ENCODE measurements around the gene CCR6.

CCR6 gene

DNA sequence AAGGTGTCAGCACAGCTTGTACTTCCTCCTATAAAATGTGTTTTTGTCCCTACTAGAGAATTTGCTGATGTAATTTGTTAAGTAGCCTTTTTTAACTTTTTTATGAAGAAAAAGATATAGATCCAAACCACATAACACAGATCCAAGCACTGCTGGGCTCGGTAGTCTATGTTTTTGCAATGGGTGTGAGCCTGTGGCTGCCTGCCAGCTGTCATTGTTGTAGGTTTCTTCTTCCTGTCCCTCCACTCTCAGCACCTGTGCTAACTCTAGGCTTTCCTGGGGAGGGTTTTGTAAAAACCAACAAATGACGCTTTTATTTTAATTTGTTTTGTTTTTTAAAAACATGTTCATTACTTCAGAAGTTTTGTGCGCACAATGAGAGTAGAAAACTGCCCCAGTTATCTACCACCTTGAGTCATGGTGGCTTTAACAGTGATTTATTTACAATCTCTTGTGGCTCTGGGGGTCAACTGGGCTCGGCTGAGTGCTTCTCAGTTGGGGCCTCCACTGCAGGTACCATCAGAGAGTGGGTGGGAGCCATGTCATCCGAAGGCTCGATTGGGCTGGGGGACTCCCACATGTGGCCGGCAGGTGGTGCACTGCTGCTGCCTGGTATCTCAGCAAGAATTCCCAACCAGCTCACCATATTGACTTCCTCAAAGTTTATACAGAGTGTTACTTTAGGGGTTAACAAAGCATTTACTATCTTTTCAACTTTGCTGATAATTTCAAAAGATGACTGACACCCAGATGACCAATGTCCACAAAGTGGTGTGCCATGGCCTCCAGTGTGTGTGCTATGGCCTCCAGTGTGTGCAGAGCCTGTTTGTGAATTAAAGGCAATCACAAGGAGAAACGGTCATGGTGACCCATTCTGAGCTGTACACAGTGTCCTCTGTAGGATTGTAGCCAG, 3.0 kb upstream of the CCR6 start:
- no peak for DNase-seq (ENCODE audit: low spot score)

DNA sequence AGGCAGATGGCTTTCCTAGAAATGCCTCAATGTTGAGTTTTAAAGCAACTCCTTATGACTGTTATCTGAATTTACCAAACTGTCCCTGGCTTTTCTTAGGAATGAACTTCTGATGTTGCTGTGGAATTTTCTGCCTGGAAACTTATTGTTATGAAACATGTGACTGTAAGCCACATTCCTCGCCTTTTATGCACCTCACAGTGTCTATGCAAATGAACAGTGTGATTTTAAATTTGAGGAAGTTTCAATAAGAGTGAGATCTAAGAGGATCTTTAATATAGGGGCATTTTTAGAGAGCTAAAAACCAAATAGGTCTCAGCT, 2.4 kb upstream of the CCR6 start:
- DNase-seq (ENCODE audit: low spot score): no peak

DNA sequence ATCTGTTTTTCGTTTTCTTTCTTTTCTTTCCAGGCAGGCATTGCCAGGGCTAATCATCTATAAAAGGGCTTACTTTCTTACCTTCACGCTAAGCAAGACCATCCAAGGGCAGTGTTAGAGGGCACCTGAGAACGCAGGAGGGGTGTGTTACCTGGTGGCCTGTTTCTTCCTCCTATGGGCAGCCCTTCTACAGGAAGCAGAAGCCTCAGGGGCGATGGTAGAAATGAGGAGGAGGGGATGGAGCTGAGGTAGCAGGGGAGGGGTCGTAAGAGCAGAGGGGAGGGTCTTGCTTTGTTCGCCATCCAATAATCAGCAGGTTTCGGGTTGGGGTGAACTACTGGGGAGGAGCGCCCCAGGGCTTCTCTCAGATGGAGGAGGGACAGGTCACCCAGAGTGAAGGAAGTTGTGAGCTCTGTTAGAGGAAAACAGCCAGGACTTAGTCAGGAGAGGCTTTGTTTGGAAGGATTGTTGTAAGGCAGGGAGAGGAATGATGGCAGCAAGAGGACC, 1.5 kb upstream of the CCR6 start:
- no peak for DNase-seq (ENCODE audit: low spot score)

DNA sequence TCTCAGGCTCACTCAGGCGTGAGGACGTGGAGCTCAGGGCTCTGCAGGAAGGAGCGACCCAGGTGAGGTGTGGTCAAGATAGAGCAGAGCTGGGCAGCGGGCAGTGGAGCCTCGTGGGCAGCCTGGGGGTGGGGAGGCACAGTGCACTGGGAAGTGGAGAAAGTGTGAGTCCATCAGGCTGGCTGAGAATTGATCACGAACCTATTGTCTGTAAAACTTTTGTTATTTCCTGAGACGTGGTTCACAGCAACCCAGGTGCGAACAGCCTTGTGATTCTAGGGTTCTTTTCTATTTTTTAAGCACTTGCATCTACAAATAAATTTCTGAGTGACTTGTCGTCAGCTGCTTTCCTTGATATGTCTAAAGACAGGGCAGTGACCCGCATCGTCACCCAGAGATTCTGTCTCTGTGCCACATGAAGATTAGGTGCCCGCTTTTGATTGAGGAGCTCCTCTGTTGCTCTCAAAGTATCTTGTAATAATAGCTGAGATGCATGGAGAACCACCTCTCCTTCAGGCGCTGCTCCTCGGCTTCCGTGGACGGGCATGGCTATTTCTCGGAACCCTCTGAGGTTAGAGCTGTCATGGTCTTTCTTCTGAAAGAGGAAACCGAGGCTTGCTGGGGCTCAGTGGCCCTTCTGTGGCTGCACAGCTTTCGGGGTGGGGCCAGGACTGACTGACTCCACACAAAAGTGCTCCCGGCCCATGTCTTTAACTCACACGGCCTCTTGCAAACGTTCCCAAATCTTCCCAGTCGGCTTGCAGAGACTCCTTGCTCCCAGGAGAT, 662 bp upstream of the CCR6 start:
- no peak for DNase-seq (ENCODE audit: low spot score)

DNA sequence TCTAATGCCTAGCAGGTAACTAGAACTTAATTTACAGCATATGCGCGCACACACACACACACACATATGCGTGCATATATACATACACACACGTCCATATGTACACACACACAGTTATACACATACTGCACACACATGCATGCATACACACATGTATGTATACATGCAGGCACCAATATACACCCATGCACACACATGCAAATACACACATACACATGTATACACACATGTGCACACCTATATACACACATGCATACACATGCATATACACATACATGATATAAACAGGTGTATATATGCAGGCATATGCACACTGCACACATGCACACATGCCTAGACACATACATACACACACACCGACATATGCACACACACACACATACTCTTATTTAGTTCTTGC, 1.9 kb downstream of the CCR6 start:
- DNase-seq (ENCODE audit: low spot score): no peak

DNA sequence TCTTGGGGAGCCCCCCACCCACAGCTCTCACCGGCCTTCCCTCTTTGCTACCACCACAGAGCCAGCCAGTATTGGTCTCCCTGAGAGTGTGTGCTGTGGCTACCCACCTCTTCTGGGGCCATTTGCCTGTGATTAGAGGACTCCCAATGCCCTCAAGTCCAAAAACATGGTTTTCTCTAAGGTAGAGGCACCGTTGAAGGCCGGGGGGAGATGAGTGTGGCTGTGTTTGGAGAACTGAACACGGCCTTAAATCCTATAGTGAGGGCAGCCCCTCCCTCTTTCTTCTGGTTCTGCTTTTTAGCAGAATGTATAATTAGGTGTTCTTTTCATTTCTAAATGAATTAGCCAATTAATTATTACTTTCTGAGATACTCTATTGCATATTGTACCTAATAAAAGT, 2.5 kb downstream of the CCR6 start:
- no peak for DNase-seq (ENCODE audit: low spot score)

DNA sequence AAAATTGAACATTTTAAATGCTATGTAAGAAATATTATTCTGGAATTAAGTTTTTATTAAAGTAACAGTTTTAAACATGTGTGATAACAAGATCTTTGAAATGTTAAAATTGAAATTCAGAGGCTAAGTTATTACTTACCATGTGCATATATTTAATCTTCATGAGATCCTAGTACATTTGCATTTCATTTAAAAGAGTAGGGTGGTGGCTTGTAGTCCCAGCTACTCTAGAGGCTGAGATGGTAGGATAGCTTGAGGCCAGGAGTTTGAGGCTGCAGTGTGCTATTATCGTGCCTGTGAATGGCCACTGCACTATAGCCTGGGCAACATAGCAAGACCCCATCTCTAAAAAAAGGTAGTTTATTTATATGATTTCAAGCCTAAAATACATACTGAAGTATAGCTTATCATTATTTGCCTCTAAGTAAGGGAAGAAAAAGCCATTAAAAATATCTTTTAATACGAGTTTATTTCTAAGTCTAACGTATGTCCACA, 3.0 kb downstream of the CCR6 start:
- no peak for DNase-seq (ENCODE audit: low spot score)

DNA sequence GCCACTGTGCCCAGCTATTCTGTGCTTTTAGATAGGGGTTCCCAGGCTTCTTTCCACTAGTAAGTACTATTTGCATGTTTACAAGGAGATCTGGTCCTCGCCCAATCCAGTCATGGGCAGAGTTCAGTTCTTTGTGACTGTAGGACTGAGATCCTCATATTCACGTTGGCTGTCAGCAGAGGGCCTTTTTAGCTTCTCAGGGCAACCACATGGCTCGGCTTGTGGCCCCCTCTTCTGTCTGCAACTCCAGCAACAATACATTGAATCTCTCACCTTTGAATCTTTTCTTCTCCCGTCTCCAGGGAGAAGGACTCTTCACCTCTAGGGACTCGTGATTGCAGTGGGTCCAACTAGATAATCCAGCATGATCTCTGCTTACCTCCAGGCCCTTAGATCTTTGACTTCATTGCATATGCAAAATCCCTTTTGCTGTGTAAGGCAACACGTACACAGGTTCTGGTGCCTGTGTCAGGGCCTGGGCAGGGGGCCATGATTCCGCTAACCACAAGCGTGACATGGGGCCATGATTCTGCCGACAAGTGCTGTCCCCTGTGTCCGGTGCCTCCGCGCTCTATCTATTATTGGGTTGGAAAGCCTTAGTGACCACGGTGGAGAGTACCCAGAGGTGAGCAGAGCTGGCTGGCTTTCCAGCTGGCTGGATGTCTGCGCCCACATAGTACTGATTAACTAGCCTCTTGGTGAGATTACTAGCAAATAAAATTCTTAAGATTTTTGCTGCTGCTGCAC, 5.1 kb downstream of the CCR6 start:
- no peak for DNase-seq (ENCODE audit: low spot score)

DNA sequence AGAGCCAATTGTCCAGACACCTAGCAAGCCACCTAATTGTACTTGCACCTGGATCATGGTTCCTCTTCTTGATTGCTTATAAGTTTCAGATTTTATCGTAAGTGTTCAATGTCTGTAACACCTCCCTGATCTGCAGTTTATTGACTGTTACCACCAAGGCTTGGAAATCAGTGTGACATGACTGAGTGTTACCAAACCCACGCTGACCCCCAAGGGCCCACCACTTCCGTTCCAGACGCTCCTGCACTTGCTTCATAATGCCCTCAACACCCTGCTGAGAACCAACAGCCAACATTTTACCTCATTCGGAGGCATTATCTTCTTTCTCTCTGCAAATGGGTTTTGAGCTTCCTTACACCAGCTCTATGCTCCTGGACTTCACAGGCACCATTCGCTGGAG, 6.3 kb downstream of the CCR6 start:
- DNase-seq (ENCODE audit: low spot score): no peak

DNA sequence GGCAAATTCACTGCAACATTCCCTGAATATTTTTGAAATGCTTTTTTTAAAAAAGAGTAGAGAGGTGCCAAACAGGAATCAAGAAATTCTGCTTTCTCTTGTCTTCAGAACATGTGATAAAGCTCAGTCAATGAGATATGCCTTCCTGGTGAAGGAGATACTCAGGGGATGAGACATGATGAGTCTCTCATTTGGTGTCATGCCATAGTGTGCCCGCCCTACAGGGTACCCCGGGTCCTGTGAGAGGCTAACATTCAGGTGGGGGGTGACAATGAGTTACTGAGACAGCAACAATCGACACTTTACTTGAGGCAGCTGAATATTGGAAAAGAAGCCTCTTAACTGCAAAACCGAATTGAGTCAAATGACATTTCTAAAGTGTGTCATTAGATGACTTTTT, 6.7 kb downstream of the CCR6 start:
- DNase-seq (ENCODE audit: low spot score): no peak

DNA sequence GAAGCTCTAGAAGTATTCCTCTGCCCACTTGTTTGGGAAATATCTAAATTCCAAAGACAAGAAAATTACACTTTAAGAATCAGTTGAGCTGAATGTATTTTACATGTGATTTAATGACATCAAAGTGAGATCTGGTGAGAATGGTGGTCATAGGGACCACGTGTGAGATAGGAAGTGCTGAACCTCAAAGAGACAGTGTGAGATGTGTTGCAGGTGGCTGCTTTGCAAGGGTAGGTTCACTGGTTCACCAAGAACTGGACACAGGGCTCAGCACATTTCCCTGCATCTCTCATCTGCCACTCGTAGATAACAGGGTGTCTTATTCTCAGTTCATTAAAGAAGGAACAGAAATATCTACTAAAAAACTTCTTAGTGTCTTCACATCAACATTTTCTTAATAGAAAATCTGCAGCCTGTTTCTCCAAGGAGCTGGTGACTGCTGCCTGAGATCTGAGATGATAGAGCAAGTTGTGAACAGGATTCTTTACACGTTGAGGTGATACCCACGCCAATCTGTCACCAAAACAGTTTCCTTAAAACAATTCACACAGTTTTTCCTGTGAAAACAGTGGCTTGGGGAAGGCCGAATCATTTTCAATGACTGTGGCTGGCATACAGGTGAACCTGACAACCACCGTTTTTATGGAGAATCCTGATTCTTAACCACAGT, 7.2 kb downstream of the CCR6 start:
- no peak for DNase-seq (ENCODE audit: low spot score)

DNA sequence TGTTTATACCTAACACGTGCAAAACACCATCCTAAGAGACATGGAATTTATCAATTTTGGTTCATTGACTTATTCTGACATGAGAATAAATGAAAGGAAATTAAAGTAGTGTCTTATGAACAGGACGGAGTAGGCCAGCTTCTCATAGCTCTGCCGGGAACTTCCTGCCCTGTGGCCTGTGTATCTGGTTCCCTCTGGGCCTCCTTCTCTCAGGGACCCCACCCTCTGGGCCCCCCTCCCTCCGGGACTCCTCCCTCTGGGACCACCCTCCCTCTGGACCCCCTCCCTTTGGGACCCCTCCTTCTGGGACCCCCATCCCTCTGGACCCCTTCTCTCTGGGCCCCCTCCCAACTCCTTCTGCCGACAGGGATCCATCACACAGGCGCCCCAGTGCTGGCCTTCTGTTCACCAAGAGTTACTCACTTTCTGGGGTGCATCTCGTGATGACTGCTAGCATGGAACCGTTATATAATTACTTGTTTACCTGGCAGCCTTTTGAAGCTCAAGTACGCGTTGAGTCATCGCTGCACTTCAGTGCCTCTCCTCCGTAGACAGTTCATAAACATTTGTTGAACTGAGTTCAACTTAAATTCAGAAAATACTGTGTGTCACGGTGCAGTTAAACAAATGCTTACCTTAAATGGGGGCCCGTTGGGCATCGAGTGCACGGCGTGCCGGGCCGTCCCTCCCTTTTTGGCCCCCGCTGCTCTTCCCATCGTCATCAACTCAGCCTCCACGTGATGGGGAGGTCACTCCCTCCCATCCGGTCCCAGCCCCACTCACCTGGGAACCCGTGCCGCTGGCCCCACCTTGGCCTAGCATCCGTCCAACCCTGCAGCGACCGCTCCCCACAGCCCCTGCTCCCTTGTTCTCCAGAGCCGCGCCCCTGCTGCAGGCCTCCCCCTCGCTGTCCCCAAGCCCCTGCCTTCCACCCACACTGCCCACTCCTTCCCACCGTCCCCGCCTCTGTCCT, 8.1 kb downstream of the CCR6 start:
- DNase-seq (ENCODE audit: low spot score): no peak

DNA sequence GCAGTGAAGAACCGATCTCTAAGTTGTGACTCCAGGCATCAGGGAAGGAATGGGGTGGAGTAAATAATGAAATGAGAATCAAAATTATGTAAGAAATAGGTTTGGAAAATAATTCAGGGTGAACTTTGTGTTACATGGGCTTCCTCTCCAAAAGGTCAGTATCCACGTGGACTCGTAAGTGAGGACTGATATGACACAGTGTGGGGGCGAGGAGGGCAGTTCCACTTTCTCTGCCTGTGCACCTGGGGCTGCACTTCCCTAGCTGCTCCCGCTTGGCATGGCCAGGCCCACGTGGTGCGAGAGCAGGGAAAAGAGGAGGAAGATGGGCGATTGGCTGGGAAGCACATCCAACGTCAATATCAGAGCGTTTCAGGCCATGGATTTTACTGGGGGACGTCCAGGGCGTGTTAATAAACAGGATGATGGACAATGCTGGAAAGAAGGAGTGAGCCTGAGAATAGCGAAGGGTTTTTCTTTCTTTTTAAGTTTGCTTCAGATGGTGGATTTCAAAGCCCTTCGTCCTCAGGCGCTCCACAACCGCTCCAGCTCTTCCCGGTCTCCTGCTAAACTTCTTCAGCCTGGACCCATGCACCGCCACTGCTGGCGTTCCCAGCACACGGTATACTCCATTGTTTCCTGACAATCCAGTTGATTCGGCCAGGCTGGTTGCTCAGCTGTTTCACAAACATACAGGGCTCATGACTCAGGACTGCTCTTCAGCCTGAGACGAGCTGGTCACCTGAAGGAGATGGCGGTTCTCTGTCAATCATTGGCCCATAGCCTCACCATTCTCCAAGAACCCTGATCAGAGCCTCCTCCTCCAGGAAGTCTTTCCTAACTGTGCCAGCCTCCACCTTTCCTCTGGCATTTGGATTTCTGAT, 11.8 kb downstream of the CCR6 start:
- no peak for DNase-seq (ENCODE audit: low spot score)

DNA sequence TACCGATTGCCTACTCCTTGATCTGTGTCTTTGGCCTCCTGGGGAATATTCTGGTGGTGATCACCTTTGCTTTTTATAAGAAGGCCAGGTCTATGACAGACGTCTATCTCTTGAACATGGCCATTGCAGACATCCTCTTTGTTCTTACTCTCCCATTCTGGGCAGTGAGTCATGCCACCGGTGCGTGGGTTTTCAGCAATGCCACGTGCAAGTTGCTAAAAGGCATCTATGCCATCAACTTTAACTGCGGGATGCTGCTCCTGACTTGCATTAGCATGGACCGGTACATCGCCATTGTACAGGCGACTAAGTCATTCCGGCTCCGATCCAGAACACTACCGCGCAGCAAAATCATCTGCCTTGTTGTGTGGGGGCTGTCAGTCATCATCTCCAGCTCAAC, 13.5 kb downstream of the CCR6 start:
- DNase-seq (ENCODE audit: low spot score): no peak

DNA sequence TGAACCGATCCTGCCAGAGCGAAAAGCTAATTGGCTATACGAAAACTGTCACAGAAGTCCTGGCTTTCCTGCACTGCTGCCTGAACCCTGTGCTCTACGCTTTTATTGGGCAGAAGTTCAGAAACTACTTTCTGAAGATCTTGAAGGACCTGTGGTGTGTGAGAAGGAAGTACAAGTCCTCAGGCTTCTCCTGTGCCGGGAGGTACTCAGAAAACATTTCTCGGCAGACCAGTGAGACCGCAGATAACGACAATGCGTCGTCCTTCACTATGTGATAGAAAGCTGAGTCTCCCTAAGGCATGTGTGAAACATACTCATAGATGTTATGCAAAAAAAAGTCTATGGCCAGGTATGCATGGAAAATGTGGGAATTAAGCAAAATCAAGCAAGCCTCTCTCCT, 14.2 kb downstream of the CCR6 start:
- no peak for DNase-seq (ENCODE audit: low spot score)

DNA sequence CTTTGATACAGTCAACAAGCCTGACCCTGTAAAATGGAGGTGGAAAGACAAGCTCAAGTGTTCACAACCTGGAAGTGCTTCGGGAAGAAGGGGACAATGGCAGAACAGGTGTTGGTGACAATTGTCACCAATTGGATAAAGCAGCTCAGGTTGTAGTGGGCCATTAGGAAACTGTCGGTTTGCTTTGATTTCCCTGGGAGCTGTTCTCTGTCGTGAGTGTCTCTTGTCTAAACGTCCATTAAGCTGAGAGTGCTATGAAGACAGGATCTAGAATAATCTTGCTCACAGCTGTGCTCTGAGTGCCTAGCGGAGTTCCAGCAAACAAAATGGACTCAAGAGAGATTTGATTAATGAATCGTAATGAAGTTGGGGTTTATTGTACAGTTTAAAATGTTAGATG, 15.0 kb downstream of the CCR6 start:
- no peak for DNase-seq (ENCODE audit: low spot score)

DNA sequence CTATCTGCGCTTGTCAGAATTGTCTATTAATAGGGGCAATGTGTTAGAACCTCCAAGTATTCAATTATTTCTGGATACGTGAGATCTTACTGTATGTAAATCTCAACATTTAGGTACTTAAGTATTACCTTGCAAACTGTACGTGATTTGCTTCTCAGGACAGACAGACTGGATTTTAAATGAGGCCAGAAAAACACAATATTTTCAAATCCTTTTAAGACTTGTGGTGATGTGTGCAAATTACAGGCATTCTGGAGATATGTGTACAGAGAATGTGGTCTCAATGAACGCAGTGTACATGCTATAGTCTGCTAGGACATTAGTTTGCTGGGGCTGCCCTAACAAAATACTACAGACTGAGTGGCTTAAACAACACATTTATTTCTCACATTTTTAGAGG, 16.9 kb downstream of the CCR6 start:
- no peak for DNase-seq (ENCODE audit: low spot score)

DNA sequence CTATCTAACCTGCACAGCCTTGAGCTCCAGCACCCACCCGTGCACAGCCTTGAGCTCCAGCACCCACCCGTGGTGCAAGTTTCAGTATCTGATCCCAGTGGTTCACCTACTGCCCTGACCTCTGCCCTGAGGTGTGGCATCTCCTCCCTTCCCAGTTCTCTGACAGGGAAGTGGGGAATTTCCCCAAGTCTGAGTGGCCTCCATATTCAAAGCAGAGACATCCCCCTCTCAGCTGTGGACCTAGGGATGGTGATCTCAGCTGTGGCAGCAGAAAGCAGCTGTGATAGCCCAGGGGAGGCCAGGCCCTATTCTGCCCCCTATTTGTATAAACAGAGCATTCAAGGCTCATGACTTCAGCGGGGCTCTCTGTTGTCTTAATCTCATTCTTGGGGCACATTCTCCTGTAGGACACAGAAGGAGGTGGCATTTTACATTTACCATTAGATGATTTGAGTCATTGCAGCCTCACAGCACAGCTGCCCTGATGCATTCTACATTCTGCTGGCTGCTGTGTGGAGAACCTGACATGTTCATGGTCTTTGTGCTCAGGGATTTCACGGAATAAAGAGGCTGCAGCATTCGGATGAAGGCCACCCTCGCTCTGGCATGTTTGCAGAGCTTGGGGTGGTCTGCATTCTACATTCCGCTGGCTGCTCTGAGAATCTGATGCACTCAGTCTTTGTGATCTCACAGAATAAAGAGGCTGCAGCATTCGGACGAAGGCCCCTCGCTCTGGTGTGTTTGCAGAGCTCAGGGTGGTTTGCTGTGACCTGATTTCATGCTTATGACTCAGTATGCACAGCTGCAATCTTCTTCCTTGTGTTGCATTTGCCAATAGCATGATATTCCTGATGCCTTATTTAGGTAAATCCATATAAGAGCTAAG, 17.9 kb downstream of the CCR6 start:
- DNase-seq (ENCODE audit: low spot score): no peak

Data from SK-N-DZ (cell line).